SK-N-MC (cell line): ENCODE measurements around the gene BANP.
"Not testable (repeated sequence)": the region's sequence is repeated elsewhere in the genome, so short reads cannot be mapped to it uniquely, and the experiment has no call there.

Experiments used
- DNase-seq: peaks from one replicate; pipeline ENCODE4 v3.0.0-alpha.2; 2011; ENCODE audit warnings: low read depth, low spot score
- H3K27ac ChIP-seq: fragments of 200-600 bp; sonication (generic); 2 replicates; pipeline ENCODE4 v1.5.1; 2016; ENCODE audit warnings: mixed run types
- H3K36me3 ChIP-seq: fragments of 200-600 bp; sonication (generic); 2 replicates; pipeline ENCODE4 v1.6.1; 2017; ENCODE audit warnings: antibody characterized with exemption, low read length, mixed read lengths; ENCODE audit not compliant: insufficient read depth
- H3K4me3 ChIP-seq: fragments of 200-600 bp; sonication (generic); 2 replicates; pipeline ENCODE4 v1.5.1; 2016
- H3K9ac ChIP-seq: fragments of 200-600 bp; sonication (generic); 2 replicates; pipeline ENCODE4 v1.8.0; 2017; ENCODE audit warnings: mixed run types, mixed read lengths; ENCODE audit not compliant: insufficient read length
- H3K9me3 ChIP-seq: fragments of 200-600 bp; sonication (generic); 2 replicates; pipeline ENCODE4 v1.6.1; 2017; ENCODE audit warnings: low read depth, mild to moderate bottlenecking, antibody characterized with exemption, low read length, moderate library complexity, mixed read lengths
- EZH2 ChIP-seq: fragments of 200-600 bp; sonication (generic); IDR thresholded peaks from one replicate; pipeline ENCODE4 v1.6.1; 2017; ENCODE audit warnings: antibody characterized with exemption
- FOXP2 ChIP-seq: optimal IDR thresholded peaks from 2 replicates; pipeline ENCODE3; 2011; ENCODE audit warnings: mild to moderate bottlenecking, moderate library complexity; ENCODE audit not compliant: insufficient read depth; ENCODE audit errors: extremely low read length, control extremely low read depth
- POLR2AphosphoS5 ChIP-seq: IDR thresholded peaks from 2 replicates; pipeline ENCODE4 v1.6.1; 2012; ENCODE audit warnings: mild to moderate bottlenecking, low read depth, low read length, borderline replicate concordance

BANP gene

GRCh38 chr16:87993901-87994300, 42.7 kb downstream of the BANP start:
- no peak for DNase-seq
- no peak overlapping the region for H3K27ac ChIP-seq
- no peak for TF ChIP-seq FOXP2
- no peak for TF ChIP-seq POLR2AphosphoS5
- TF ChIP-seq EZH2 = no peak
- no peak overlapping the region for H3K9ac ChIP-seq
- no peaks in the 10 kb centered on the region for H3K36me3 ChIP-seq
- no peaks in the 10 kb centered on the region for H3K9me3 ChIP-seq
- H3K4me3 ChIP-seq = no peak overlapping the region

DNA sequence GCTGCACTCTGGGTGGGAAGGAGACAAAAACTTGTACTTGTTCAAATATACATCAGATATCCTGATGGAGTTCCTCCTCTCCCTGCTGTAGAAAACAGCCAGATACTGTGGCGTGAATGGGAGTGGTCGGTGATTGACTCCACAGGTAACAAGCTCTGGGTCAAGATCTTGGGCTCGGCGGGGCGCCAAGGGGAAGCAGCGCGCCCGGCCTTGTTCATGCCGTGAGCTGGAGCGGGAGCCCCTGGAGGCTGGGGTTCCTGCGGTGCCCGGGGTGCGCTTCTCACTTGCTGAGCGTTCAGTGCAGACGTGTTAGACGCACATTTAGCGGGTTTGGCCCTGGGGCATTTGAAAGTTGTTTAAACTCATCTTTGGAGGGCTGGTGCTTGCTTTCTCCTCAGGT, 44.4 kb downstream of the BANP start:
- DNase-seq = no peak
- Histone ChIP-seq H3K9ac (no peak overlapping the region), H3K9me3 (no peaks in the 10 kb centered on the region), H3K27ac (no peak overlapping the region), H3K36me3 (no peaks in the 10 kb centered on the region), H3K4me3 (no peak overlapping the region)
- TF ChIP-seq FOXP2 = no peak
- no peak for TF ChIP-seq EZH2
- no peak for TF ChIP-seq POLR2AphosphoS5

DNA sequence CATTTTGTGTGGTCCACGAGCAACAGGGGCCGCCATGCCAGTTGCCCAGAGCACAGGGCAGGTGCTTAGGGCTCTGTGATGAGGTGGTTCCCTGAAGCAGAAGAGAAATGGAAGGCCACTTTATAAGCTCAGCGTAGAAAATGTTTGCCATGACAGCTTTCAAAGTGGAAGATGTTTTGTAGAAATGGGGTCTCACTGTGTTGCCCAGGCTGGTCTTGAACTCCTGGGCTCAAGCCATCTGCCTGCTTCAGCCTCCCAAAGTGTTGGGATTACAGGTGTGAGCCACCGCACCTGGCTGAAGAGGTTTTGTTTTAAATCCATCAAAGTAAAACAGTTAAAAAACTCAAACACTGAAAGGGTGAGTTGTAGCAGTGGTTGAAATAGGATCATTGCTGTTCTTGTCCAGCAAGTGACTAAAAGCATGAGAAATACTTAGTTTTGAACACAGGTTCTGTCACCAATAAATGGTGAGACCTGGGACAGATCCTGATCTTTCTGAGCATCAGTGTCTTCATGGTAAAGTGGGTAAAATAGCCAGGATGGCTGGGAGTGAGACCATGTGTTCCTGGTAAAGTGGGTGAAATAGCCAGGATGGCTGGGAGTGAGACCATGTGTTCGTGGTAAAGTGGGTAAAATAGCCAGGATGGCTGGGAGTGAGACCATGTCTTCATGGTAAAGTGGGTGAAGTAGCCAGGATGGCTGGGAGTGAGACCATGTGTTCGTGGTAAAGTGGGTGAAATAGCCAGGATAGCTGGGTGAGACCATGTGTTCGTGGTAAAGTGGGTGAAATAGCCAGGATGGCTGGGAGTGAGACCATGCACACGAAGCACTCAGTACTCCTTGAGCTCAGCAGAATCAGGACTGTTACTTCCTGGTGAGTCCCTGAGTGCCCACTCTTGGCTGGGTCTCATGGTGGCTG, 46.0 kb downstream of the BANP start:
- Histone ChIP-seq H3K9ac (no peak overlapping the region), H3K9me3 (no peaks in the 10 kb centered on the region), H3K4me3 (no peak overlapping the region), H3K27ac (no peak overlapping the region), H3K36me3 (no peaks in the 10 kb centered on the region)
- no peak for TF ChIP-seq FOXP2
- TF ChIP-seq EZH2 = no peak
- no peak for TF ChIP-seq POLR2AphosphoS5
- no peak for DNase-seq

GRCh38 chr16:87998184-87998793, 47.1 kb downstream of the BANP start:
- not testable (repeated sequence) for H3K36me3 ChIP-seq, H3K27ac ChIP-seq, H3K4me3 ChIP-seq, H3K9ac ChIP-seq, DNase-seq, H3K9me3 ChIP-seq

DNA sequence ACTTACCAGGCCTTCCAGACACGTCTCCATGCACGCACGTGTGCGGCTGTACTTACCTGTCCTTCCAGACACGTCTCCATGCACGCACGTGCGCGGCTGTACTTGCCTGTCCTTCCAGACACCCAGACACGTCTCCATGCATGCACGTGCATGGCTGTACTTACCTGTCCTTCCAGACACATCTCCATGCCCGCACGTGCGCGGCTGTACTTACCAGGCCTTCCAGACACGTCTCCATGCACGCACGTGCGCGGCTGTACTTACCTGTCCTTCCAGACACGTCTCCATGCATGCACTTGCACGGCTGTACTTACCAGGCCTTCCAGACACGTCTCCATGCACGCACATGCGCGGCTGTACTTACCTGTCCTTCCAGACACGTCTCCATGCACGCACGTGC, 47.8 kb downstream of the BANP start:
- not testable (repeated sequence) for H3K36me3 ChIP-seq, H3K9me3 ChIP-seq, DNase-seq, H3K27ac ChIP-seq, H3K4me3 ChIP-seq, H3K9ac ChIP-seq

GRCh38 chr16:88002211-88002610, 51.0 kb downstream of the BANP start:
- no peaks in the 10 kb centered on the region; the same call in 1 of the 2 replicates for H3K36me3 ChIP-seq
- no peak for DNase-seq
- TF ChIP-seq POLR2AphosphoS5 (no peak), EZH2 (no peak), FOXP2 (no peak)

DNA sequence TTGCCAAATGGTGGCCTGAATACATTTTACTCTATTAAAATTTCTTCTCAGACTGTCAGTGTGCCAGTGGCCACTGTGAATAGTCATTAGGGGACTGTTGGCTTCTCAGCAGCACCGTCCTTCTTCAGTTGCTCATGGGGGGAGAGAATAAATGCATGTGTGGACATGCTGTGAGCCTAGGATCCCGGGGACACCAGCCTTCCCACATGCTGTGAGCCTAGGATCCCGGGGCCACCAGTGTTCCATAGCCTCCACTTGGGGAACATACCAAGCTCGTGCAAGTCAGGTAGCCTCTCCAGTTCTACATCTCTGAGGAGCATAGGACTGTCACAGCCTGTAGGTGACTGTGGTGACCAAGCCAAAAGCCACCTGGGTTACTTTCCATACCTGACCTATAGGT, 51.5 kb downstream of the BANP start:
- DNase-seq = no peak
- Histone ChIP-seq H3K27ac (no peak overlapping the region), H3K9me3 (no peaks in the 10 kb centered on the region), H3K36me3 (no peaks in the 10 kb centered on the region; the same call in 1 of the 2 replicates), H3K9ac (no peak overlapping the region), H3K4me3 (no peak overlapping the region)
- TF ChIP-seq EZH2 (no peak), POLR2AphosphoS5 (no peak), FOXP2 (no peak)

More at GRCh38 chr16:88002211-88002610, 51.0 kb downstream of the BANP start:
- Histone ChIP-seq H3K9ac (no peak overlapping the region), H3K27ac (no peak overlapping the region), H3K4me3 (no peak overlapping the region), H3K9me3 (no peaks in the 10 kb centered on the region)

- no peak for TF ChIP-seq FOXP2
- no peak for TF ChIP-seq EZH2
- no peak for TF ChIP-seq POLR2AphosphoS5
- Histone ChIP-seq H3K36me3 (no peaks in the 10 kb centered on the region; the same call in 1 of the 2 replicates), H3K4me3 (no peak overlapping the region), H3K9ac (no peak overlapping the region), H3K27ac (no peak overlapping the region), H3K9me3 (no peaks in the 10 kb centered on the region)
- DNase-seq = no peak
Measured at GRCh38 chr16:88003316-88003715, 52.1 kb downstream of the BANP start.
